ENCODE measurements around the gene TMPRSS15.

TMPRSS15 gene

DNA sequence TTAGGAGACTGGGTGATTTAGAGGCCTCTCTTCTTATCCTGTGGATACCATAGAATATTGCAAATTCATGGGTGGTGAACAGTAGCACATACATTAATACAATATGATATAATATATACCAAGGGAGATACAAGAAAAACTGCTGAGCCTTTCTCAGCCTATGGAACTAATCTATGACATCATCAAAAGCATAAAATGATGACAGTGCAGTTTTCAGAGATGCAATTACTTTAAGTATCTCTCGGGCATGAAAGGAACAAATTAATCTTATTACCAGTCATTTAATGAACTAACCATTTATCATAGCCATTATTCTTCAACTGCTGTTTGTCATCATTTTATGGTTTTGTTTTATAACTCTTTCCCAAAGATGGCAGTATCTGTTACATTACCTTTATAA lies 155.4 kb downstream of the TMPRSS15 start:
- DNase-seq (ENCODE audit: low read depth in 2 of 2, low spot score in 1 of 2), result no peak

- DNase-seq (ENCODE audit: low read depth in 2 of 2, low spot score in 1 of 2), result no peak
Measured at GRCh38 chr21:18245464-18245967, 158.1 kb downstream of the TMPRSS15 start.

DNA sequence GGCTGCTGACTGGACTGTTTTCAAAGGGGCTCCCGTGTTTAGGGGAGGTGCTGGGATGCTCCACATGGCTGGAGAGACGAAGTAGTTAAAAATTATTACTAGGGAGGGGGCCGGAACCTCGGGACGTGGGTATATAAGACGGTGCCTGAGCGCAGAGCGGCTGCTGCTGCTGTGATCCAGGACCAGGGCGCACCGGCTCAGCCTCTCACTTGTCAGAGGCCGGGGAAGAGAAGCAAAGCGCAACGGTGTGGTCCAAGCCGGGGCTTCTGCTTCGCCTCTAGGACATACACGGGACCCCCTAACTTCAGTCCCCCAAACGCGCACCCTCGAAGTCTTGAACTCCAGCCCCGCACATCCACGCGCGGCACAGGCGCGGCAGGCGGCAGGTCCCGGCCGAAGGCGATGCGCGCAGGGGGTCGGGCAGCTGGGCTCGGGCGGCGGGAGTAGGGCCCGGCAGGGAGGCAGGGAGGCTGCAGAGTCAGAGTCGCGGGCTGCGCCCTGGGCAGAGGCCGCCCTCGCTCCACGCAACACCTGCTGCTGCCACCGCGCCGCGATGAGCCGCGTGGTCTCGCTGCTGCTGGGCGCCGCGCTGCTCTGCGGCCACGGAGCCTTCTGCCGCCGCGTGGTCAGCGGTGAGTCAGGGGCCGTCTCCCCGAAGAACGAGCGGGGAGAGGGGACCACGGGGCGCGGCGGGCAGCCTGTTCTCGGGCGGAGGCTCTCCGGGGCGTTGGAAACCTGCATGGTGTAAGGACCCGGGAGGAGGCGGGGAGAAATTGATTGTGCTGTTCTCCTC lies 158.7 kb downstream of the TMPRSS15 start, which contains the start of gene CHODL:
TSS of gene CHODL (plus strand) at position 163 of the 793 bp plus-strand sequence. CDS start at position 554, 391 bp downstream.
- DNase-seq (ENCODE audit: low read depth in 2 of 2, low spot score in 1 of 2), result no peak

DNA sequence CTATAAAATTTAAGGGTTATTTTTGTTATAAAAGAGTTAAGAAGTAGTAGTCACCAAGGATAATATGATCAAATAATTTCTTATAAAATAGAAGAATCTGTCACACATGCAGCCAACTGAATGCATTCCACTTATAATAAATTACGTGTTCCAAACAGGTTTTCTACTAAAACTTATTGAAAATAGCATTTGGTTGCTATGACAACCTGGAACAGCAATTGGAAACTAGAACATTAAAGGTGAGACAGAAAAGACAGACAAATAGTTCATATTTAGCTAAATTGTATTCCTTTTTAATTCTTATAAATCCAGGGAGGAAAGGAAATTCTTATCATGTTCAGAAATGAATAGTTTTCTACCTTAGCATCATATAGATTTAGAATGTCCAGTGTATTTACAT lies 168.0 kb downstream of the TMPRSS15 start:
- no peak for DNase-seq (ENCODE audit: low read depth in 2 of 2, low spot score in 1 of 2)

- no peak for DNase-seq (ENCODE audit: low read depth in 2 of 2, low spot score in 1 of 2)
Measured at GRCh38 chr21:18228060-18228739, 175.4 kb downstream of the TMPRSS15 start.

DNA sequence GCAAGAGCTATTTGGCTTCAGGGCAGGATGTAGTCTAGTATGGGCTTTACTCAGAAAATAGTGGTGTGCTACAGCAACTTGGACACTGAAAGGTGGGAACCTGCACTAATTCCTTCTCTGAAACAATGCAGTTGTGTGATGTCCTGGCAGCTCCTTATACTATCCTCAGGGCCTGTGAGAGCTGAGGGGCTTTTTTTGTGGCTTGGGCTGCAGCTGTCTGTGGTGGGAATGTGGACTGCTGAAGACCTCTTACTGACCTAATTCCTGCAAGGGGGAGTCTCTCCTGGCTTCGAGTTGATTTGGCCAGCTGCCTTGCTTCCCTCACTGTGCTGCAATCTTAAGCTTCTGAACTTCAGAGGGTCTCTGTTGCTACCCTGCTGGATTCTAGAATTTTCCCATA lies 181.2 kb downstream of the TMPRSS15 start:
- DNase-seq (ENCODE audit: low read depth in 2 of 2, low spot score in 1 of 2), result no peak

DNA sequence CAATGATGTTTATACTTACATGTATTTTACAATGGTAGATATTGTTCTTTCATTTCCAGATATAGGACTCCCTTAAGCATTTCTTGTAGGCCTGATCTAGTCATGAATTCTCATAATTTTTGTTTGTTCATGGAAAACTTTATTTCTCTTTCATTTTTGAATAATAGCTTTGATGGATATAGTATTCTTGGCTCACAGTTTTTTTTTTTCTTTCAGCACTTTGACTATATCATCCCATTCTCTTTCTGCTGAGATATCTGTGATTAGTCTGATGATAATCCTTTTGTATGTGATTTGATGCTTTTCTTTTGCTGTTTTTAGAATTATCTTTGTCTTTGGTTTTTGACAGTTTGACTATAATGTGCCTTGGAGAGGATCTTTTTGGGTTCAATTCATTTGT lies 183.1 kb downstream of the TMPRSS15 start:
- no peak for DNase-seq (ENCODE audit: low read depth in 2 of 2, low spot score in 1 of 2)
